WERI-Rb-1 (cell line): ENCODE data around the gene SMYD3.

Source experiments
- DNase-seq: peaks from one replicate; pipeline ENCODE4 v3.0.0-alpha.2; 2020
- H3K27ac ChIP-seq: fragments of 250-450 bp; sonication (Bioruptor Pico); 2 replicates; pipeline ENCODE4 v1.5.1; 2020; ENCODE audit warnings: mild to moderate bottlenecking, moderate library complexity
- H3K27me3 ChIP-seq: fragments of 250-450 bp; sonication (Bioruptor Pico); 2 replicates; pipeline ENCODE4 v1.5.1; 2021; ENCODE audit warnings: mild to moderate bottlenecking, low read depth, moderate library complexity; ENCODE audit not compliant: insufficient read depth, severe bottlenecking
- H3K36me3 ChIP-seq: fragments of 250-450 bp; sonication (Bioruptor Pico); 2 replicates; pipeline ENCODE4 v1.5.1; 2020; ENCODE audit warnings: mild to moderate bottlenecking, moderate library complexity
- H3K4me3 ChIP-seq: 2 replicates; pipeline ENCODE4 v1.5.1; 2011; ENCODE audit warnings: low read depth, mild to moderate bottlenecking, control low read depth, low read length
- H3K9me3 ChIP-seq: fragments of 250-450 bp; sonication (Bioruptor Pico); 2 replicates; pipeline ENCODE4 v1.5.1; 2021; ENCODE audit warnings: mild to moderate bottlenecking, moderate library complexity; ENCODE audit not compliant: severe bottlenecking
- TF ChIP-seq, protein P1 (sequence below): IDR thresholded peaks from 2 replicates; pipeline ENCODE4 v1.5.1; 2011; ENCODE audit warnings: low read depth, mild to moderate bottlenecking, control low read depth, inconsistent platforms, low read length

SMYD3 gene

DNA sequence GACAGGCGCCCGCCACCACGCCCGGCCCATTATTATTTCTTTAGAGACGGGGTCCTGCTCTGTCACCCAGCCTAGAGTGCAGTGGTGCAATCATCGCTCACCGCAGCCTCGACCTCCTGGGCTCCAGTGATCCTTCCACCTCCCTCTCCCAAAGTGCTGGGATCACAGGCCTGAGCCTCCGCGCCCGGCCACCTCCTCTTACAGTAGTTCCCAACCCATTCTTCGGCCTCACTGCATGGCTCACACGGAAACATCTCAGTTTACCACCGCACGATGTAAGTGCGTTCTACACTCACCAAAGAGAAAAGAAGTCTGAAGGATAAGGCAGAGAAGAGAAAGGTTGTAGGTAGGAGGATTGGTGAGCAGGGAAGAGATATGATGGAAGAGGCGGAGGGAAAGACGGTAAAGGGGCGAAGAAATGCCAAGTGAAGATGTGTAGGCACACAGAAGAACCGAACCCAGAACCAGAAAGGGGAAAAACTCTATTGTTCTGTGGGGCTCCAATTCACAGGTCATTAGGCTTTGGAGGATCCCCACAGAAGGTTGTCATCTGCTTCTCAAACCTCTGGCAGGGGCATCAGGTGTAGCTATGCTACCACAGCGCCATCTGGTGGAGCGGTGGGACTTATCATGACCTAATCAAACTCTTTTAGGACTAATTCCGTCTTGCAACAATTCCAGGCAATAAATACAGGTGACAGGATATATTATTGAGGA, 504.2 kb downstream of the SMYD3 start:
- peak; percentile 70 for DNase-seq
- TF ChIP-seq, protein P1, sequence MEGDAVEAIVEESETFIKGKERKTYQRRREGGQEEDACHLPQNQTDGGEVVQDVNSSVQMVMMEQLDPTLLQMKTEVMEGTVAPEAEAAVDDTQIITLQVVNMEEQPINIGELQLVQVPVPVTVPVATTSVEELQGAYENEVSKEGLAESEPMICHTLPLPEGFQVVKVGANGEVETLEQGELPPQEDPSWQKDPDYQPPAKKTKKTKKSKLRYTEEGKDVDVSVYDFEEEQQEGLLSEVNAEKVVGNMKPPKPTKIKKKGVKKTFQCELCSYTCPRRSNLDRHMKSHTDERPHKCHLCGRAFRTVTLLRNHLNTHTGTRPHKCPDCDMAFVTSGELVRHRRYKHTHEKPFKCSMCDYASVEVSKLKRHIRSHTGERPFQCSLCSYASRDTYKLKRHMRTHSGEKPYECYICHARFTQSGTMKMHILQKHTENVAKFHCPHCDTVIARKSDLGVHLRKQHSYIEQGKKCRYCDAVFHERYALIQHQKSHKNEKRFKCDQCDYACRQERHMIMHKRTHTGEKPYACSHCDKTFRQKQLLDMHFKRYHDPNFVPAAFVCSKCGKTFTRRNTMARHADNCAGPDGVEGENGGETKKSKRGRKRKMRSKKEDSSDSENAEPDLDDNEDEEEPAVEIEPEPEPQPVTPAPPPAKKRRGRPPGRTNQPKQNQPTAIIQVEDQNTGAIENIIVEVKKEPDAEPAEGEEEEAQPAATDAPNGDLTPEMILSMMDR, result peak; percentile 60
- H3K9me3 ChIP-seq, result no peaks in the 10 kb centered on the region

DNA sequence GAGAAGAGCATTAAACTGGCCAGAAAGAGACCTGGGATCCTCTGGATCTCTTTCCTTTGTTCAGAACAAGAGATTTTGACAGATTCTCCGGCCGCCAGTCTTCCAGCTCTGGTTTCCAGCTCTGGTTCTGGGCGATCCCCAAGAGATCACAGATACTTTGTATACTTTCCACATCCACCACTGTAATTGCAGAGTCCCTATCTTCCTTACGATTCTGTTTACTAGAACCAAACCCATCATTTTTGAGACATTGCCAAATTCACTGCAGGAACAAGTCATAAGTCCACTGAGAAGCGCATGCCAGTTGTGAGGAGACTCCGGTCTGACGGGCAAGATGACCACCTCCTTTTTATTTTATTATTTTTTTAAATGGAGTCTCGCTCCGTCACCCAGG, 505.2 kb downstream of the SMYD3 start:
- H3K9me3 ChIP-seq, result no peaks in the 10 kb centered on the region
- no peaks in the 10 kb centered on the region for H3K36me3 ChIP-seq
- TF ChIP-seq, protein P1, result no peak
- no peak overlapping the region for H3K27ac ChIP-seq
- H3K4me3 ChIP-seq, result no peak overlapping the region
- H3K27me3 ChIP-seq, result no peaks in the 10 kb centered on the region
- no peak for DNase-seq

More for the DNA sequence above, 504.2 kb downstream of the SMYD3 start:
- H3K27me3 ChIP-seq, result no peaks in the 10 kb centered on the region
- no peak overlapping the region for H3K27ac ChIP-seq
- no peak overlapping the region for H3K4me3 ChIP-seq
- no peaks in the 10 kb centered on the region for H3K36me3 ChIP-seq

DNA sequence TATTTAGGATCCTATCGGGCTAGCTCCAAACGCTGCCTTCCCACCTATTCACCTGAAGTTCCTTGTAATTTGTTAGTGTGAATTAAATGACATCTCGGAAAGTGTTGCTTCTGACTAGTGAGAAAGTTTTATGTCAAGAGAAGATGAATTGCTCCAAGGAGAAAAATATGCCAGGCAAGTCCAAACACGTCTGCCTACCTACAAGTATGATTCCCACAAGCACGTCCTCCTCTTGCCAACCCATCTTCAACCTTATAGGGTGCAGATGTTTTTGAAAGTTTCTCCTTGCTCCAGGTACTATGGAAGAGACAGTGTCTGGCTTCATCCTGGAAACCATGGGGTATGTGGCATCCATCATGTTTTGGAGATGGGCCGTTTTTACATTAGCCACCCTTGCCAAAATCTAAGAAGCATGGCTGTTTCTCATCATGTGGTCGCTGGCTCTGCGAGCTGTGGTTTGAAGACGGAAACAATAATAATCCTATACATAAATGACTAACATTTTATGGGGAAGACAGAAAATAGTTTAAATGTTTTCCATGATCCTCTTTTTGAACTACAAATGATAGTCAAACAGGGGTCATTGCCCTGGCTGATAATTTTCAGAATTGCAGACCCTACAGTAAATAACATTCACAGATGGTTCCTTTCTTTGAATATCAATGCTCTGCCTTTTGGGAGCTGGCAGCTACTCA, 505.8 kb downstream of the SMYD3 start:
- Histone ChIP-seq H3K9me3 (no peaks in the 10 kb centered on the region), H3K27me3 (no peaks in the 10 kb centered on the region), H3K36me3 (no peaks in the 10 kb centered on the region), H3K27ac (no peak overlapping the region), H3K4me3 (no peak overlapping the region)
- TF ChIP-seq, protein P1, result no peak
- no peak for DNase-seq

- Histone ChIP-seq H3K27me3 (no peaks in the 10 kb centered on the region), H3K27ac (no peak overlapping the region), H3K4me3 (no peak overlapping the region), H3K9me3 (no peaks in the 10 kb centered on the region), H3K36me3 (no peaks in the 10 kb centered on the region)
- DNase-seq, result no peak
- TF ChIP-seq, protein P1, result no peak
Measured at GRCh38 chr1:246000638-246001015, 506.5 kb downstream of the SMYD3 start.

GRCh38 chr1:245999697-246000637, 507.1 kb downstream of the SMYD3 start:
- no peak overlapping the region for H3K27ac ChIP-seq
- no peak for DNase-seq
- H3K4me3 ChIP-seq, result no peak overlapping the region
- H3K27me3 ChIP-seq, result no peaks in the 10 kb centered on the region
- TF ChIP-seq, protein P1, result no peak
- H3K9me3 ChIP-seq, result no peaks in the 10 kb centered on the region
- H3K36me3 ChIP-seq, result no peaks in the 10 kb centered on the region
